ENCODE measurements around the gene CHRNB2. TPM values are rescaled to one million over a fixed set of nuclear protein-coding genes. Genes with fewer than 3 reads are reported as not detected.

CHRNB2 gene
- polyA plus RNA-seq, 1 donor from 2014 or later, result 0.04 TPM

DNA sequence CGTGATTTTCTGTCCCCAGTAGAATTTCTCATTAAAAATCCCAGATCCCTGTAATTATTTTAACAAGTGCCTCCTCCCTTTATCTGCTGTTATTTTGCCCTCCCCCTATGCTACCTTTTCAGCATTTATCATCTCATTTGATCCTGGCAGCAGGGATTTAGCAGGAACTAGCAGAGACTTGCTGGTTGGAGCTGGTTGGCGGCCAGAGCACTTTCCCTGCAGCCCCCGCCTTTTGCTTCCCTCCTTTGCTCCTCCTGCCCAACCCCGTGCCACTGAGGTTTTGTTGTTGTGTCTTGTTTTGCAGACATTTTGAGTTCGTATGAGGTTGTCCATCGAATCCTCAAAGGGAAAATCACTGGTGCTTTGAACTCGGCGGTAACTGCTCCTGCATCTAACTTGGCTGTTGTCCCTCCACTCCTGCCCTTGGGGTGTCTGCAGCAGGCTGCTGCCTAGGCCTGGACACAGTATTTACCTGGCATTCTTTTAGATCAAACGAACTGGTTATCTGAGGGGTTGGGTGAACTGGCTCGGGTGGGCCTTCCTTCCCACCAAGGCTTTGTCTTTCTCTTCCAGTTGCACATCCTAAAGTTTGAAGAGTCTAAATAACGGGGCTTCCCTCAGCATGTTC, 20.4 kb upstream of the CHRNB2 start:
- no peak overlapping the region for H3K4me3 Mint-ChIP-seq
- H3K9me3 Mint-ChIP-seq, result no peaks in the 10 kb centered on the region
- peaks cover 3 to 8% (median 4%) of the 10 kb centered on the region in 3 donors for H3K4me1 Mint-ChIP-seq
- H3K27me3 Mint-ChIP-seq, result peaks cover 5% of the 10 kb centered on the region
- H3K36me3 Mint-ChIP-seq, result peaks cover 5% of the 10 kb centered on the region
- H3K27ac Mint-ChIP-seq, result no peak overlapping the region

DNA sequence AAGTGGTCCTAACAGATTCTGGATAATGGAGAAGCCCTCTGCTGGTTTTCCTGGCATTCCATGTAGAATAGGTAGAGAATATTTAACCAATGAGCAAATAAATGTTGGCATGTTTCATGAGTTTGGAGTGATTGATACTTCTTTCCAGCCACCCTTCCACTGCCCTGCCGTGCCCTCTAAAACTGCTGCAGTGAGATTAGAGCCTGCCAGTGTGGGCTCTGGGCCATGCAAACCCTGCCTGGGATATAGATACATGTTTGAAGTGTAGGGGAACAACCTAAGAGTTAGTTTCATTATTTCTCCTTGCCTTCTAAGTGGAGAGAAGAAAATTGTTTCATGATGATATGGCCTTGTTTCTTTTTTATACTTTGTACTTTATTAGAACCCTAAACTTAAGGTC, 19.6 kb upstream of the CHRNB2 start:
- peaks cover 5% of the 10 kb centered on the region for H3K36me3 Mint-ChIP-seq
- H3K9me3 Mint-ChIP-seq, result no peaks in the 10 kb centered on the region
- H3K27ac Mint-ChIP-seq, result peak overlapping the region in 1 of 3 donors; percentile 31
- peaks cover 5% of the 10 kb centered on the region for H3K27me3 Mint-ChIP-seq
- H3K4me3 Mint-ChIP-seq, result no peak overlapping the region
- H3K4me1 Mint-ChIP-seq, result peaks cover 3 to 8% (median 4%) of the 10 kb centered on the region in 3 donors

DNA sequence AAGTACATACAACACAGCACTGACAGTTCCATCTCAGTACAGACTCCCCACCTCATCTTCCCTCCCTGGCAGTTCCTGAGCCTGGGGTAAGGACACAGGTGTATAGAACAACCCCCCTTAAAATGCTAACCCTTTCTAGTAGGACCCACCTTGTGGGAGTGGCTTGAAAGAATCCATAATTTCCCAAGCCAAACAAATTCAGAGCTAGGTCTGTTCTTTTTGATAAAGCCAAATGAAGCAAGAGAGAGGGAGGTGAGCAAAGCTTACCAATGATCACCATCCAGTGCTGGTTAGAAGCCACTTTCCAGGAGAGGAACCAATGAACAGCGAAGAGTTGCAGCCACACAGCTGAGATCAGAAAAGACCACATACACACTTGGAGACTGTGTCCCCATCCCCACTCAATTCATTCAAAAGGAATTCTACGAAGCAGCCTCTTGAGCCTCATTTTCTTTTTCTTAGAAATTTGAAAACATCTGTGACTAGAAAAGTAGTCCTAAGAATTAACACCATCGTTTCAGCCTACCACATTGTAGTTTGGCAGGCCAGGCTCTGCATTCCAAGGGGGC, 18.3 kb upstream of the CHRNB2 start:
- Mint-ChIP-seq H3K27me3 (no peaks in the 10 kb centered on the region), H3K36me3 (peaks cover 5% of the 10 kb centered on the region), H3K4me3 (peak overlapping the region in 1 of 4 donors; percentile 13), H3K4me1 (peaks cover 3 to 8% (median 4%) of the 10 kb centered on the region in 3 donors), H3K27ac (no peak overlapping the region), H3K9me3 (no peaks in the 10 kb centered on the region)

DNA sequence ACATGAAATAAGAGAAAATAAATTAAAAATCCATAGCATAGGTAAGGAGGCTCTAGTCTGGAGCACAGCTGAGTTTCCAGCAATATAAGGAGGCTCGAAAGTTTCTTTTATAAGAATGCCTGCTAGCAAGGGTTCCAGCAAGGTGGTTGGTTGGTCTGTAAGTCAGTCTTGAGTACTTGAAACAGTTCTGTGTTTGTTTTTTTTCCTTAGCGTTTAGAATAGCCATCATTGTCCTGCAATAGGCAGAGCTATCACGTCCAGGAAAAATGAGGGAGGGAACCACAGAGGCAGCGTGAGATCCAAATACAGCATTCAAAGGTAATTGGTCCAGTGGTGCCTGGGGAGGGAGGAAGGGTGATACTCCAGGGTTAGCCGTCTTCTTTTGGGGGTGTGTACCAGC, 17.5 kb upstream of the CHRNB2 start:
- Mint-ChIP-seq H3K27me3 (no peaks in the 10 kb centered on the region), H3K36me3 (peaks cover 2% of the 10 kb centered on the region), H3K9me3 (no peaks in the 10 kb centered on the region), H3K27ac (peak overlapping the region in 1 of 3 donors; percentile 86), H3K4me3 (no peak overlapping the region), H3K4me1 (peaks cover 3 to 8% (median 5%) of the 10 kb centered on the region in 3 donors)

DNA sequence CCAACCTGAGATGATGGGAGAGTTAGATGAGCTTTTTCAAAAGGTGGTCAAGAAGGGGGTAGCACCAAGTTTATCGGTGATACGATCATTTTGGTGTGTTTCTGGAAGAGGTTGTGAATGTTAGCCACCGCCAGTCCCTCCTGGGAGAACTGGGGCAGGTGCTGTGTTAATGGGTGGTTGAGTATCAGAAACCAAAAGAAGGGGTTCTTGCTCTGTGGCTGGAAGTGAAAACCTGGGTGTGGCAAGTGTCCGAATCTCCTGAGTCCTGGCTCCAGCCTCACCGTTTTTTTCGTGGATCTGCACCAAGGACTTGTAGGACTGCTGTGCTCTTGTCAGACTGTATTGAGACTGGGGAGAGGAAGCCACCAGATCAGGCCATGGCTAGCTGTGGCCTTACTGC, 16.9 kb upstream of the CHRNB2 start:
- Mint-ChIP-seq H3K27me3 (no peaks in the 10 kb centered on the region), H3K36me3 (peaks cover 2% of the 10 kb centered on the region), H3K4me3 (peak overlapping the region in 1 of 4 donors; percentile 85), H3K4me1 (peaks cover 3 to 8% (median 6%) of the 10 kb centered on the region in 3 donors), H3K9me3 (no peaks in the 10 kb centered on the region), H3K27ac (peak overlapping the region in 2 of 3 donors; percentile 47 to 86)

DNA sequence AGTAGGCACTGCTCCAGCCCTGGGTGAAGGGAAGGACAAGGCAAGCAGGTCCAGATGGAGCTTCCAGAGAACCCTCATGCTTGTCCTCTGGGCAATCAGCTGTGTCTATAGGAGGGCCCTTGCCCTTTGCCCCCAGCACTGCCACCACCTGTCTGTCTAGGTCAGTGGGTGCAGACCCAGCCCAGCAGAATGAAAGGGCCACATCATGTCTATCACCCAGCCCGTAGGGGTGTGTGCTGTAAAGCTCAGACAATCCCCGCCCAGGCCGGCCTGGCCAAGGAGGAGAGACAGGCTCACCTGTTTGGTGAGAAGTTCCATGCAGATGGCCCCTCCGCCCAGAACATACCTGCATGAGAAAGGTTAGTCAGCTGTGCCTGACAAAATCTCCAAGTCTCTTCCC, 16.1 kb upstream of the CHRNB2 start:
- Mint-ChIP-seq H3K4me1 (peaks cover 6 to 11% (median 9%) of the 10 kb centered on the region in 3 donors), H3K9me3 (no peaks in the 10 kb centered on the region), H3K36me3 (peaks cover 2% of the 10 kb centered on the region), H3K27me3 (no peaks in the 10 kb centered on the region), H3K4me3 (no peak overlapping the region), H3K27ac (no peak overlapping the region)

DNA sequence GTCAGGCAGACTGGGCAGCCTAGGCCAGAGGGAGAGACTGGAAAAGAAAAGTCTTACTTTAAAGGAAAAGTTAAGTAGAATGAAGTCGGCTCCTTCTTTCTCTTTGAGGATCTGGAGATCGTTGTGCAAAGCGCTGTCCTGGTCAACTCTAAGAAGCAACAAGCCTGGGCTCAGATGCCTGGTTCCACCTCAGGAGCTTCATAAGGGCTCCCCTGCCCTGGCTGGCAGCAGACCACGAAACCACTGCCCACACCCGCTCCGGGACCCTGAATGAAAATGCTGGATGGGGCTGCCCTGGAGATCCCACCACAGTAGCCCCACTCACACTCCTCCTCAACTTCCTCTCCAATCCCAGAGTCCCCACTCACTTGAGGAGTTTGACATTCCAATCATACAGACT, 15.5 kb upstream of the CHRNB2 start:
- H3K4me3 Mint-ChIP-seq, result no peak overlapping the region
- no peaks in the 10 kb centered on the region for H3K27me3 Mint-ChIP-seq

DNA sequence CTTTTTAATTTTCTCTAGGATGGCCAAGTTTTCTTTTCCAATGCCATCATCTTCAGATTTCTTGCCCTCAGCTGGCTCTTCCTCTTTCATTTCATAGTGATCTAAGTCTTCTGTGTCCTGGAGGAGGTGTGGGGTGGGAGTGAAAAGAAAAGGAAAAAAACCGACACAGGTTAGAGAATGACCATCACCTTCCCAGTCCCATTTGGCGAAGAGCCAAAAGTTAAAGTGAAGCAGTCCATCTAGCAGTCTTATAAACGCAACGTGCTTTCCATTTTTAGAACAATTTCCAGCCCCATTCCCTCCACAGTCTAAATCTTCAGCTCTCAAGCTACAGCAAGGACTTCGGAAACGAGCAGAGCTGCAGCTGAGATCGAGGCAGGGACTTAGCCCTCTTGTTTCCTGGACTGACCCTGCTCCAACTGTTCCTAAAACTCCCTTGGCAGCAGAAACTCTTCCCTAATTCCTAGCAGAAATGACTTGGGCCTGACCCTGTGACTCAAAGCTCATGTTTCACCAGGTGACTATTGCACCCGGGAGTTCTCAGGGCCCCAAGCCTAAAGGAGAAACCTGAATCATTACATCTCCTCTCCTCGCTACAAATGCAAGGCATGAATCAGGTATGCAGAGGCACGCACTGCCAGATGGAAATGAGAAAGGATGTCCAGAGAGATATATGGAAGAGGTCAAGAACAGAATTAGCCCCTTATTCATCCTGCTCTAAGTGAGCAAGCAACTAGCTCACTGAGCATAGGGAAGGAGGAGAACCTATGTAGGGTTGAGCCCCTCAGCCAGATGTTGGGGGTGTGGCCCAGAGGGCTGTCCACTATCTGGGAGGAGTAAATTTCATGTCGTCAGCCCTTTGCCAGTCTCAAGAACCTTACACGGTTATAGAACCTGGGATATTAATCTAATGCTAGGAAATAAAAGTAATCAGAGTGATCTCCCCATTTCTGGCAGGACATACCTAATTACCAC, 14.2 kb upstream of the CHRNB2 start:
- Mint-ChIP-seq H3K9me3 (no peaks in the 10 kb centered on the region), H3K36me3 (no peaks in the 10 kb centered on the region), H3K4me1 (peaks cover 13 to 22% (median 22%) of the 10 kb centered on the region in 3 donors), H3K27me3 (no peaks in the 10 kb centered on the region), H3K27ac (no peak overlapping the region), H3K4me3 (peak overlapping the region in 2 of 4 donors; percentile 1 to 39)

More for the DNA sequence above, 15.5 kb upstream of the CHRNB2 start:
- Mint-ChIP-seq H3K4me1 (peaks cover 4 to 14% (median 14%) of the 10 kb centered on the region in 3 donors), H3K27ac (no peak overlapping the region), H3K9me3 (no peaks in the 10 kb centered on the region), H3K36me3 (peaks cover 2% of the 10 kb centered on the region)

DNA sequence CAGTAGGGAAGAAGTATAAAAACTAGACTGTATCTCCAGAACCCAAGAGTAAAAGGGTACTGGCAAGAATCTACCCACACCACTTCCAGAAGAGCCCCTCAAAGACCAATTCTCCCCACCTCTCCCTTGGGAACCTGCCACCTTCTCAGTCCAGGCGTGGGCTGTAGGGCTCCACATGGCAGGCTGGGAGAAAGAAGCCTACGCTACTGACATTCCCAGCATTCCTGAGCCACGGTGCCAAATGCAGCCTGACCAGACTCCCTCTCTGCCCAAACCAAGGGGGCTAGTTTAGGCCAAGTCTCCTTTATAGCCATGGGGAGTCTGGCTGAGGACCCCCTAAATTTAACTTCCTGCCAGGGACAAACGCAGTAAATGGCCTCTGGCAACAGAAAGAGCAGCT, 11.2 kb upstream of the CHRNB2 start:
- Mint-ChIP-seq H3K9me3 (no peaks in the 10 kb centered on the region), H3K27ac (peak overlapping the region; percentile 21 to 93 (median 84)), H3K4me3 (peak overlapping the region in 3 of 4 donors; percentile 43 to 93 (median 90)), H3K4me1 (peaks cover 21 to 22% (median 21%) of the 10 kb centered on the region in 3 donors), H3K27me3 (no peaks in the 10 kb centered on the region), H3K36me3 (peaks cover 1% of the 10 kb centered on the region)

DNA sequence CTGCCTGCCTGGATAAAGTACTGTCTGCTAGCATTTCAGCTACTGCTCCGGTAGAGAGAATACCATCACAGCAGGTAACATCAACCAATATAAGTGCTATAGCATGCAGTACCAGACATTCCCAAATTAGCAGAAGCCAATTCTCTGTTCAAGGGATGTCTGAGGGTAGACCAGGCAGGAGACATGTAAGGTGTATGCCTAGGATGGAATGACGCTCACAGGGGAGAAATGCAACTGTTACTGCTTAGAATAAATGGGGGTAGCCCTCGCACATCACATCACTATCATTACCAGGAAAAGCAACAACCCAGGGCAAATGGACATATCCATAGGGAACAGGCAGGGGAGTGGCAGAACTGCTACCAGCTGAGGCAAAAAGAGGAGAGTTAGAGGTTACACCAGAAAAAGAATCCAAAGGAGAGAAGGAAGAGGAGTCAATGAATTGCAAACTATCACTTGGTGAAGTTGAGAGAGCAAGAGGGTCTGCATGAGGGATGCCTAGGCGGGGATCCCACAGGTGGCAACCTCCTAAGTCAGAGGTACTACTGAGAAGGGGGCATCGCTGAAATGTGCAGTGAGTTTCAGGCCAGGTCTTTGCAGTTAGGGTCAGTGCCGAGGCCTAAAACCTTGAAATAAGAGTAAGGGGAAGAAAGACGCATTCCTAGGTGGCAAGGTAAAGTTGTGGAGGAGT, 10.2 kb upstream of the CHRNB2 start:
- Mint-ChIP-seq H3K4me3 (peak overlapping the region; percentile 87 to 93 (median 90)), H3K36me3 (peaks cover 1% of the 10 kb centered on the region), H3K27ac (peak overlapping the region; percentile 75 to 92 (median 81)), H3K27me3 (no peaks in the 10 kb centered on the region), H3K9me3 (no peaks in the 10 kb centered on the region), H3K4me1 (peaks cover 21 to 22% (median 21%) of the 10 kb centered on the region in 3 donors)

DNA sequence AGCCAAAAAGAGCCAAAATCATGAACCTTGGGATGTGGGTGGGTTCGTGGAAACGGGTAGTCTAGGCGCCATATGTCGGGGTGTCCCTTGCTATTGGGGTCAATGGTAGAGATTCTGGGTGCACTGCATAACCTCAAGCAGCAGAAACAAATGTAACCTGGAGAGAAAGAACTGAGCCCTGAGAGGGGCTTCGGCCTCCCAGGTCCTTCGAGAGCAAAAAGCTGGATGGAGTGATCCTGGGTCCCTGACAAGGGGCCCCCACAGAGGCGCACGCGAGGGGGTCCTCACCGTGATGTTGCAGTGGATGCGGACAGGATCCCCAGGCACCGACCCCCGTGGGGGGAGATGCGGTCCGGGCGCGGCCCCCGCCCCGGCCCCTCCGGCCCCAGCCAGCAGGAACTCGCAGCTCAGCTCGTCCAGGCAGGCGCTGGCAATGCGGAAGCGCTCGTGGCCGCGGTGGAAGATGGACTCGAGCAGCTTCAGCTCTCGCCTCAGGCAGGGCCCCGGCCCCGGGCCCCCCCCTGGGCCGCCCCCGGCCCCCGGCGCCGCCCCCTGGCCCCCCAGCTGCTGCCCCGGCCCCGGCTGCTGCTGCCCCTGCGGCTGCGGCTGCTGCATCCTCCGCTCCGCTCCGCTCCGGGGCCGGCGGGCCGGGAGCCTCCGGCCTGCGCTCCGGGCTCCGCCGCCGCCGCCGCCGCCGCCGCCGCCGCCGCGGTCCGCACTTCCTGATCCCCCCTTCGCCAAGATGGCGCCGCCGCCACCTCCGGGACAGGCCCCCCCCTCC, 9.4 kb upstream of the CHRNB2 start, which contains the start of gene UBE2Q1:
Gene UBE2Q1 (minus strand): TSS at position 724 of the 781 bp plus-strand sequence. CDS start 109 bp downstream, at position 615.
- H3K4me1 Mint-ChIP-seq, result peaks cover 21 to 22% (median 21%) of the 10 kb centered on the region in 3 donors
- H3K27me3 Mint-ChIP-seq, result no peaks in the 10 kb centered on the region
- peak within 1 kb of the TSS; percentile 92 to 98 (median 97) for H3K4me3 Mint-ChIP-seq
- peak within 1 kb of the TSS; percentile 94 to 98 (median 97) for H3K27ac Mint-ChIP-seq
- peaks cover 1% of the 10 kb centered on the region for H3K36me3 Mint-ChIP-seq
- no peaks in the 10 kb centered on the region for H3K9me3 Mint-ChIP-seq

DNA sequence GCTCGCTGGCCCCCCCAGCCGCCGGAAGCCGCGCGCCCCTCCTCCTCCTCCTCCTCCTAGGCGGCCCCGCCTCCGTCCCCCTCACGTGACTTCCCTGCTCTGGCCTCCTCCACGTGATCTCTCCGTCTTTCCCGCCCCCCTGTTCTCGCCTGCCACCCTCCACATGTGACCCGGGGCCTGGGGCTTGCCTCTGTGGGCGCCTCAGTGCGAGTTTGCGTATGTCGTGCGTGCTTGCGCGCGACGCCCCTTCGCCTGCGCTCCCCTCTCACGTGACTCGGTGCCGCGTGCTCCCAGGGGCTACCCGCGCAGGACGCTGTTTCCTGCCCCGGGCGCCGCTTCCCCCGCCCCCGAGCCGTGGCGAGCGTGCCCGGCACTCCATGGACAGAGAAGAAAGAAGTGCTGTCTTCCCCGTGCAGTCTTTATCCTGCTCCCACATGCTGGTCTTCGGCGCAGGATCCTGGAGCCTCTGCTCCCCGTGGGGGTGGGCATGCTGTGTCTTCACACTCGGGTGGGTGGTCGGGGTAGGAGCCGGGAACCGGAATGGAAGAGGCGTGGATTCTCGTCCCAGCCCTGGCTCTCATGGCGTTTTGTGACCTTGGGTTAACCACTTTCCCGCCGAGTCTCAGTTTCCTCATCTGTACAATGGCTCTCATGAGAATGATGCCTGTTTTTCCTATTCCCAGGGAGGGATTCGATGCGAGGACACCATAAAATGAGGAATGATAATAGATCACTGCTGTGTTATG, 8.7 kb upstream of the CHRNB2 start:
- Mint-ChIP-seq H3K9me3 (no peaks in the 10 kb centered on the region), H3K27me3 (no peaks in the 10 kb centered on the region), H3K27ac (peak overlapping the region; percentile 94 to 98 (median 97)), H3K36me3 (peaks cover 1% of the 10 kb centered on the region), H3K4me1 (peaks cover 21 to 22% (median 21%) of the 10 kb centered on the region in 3 donors), H3K4me3 (peak overlapping the region; percentile 92 to 98 (median 97))

DNA sequence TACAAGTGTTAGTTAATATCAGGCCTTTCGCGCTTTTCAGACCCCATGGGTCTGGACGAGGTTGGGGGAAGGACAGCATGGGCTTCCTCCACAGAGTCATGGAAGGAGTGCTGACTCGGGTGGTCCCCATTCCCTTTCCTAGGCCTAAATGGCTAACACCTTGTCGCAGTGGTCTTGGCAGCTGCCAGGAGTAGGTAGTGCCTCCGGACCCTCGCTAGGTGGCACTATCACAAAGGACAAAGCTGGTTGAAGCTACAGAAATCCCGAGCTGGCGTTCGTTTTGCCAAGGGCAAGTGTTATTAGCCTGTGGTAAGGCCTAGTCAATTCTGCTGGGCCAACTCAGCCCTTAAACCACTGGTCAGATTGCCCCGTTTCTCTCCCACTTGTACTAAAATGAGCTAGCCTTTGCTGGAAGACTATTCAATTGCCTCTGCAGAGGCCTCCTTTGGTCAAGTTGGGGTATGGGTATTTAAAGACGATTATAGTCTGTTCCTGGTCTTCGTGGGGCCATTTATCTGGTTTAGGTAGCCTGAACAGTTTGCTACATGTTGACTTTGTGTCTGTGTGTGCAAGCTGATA, 8.0 kb upstream of the CHRNB2 start:
- no peaks in the 10 kb centered on the region for H3K27me3 Mint-ChIP-seq
- H3K4me1 Mint-ChIP-seq, result peaks cover 21 to 22% (median 21%) of the 10 kb centered on the region in 3 donors
- peaks cover 1% of the 10 kb centered on the region for H3K36me3 Mint-ChIP-seq
- H3K27ac Mint-ChIP-seq, result peak overlapping the region; percentile 94 to 98 (median 97)
- H3K4me3 Mint-ChIP-seq, result peak overlapping the region; percentile 92 to 98 (median 97)
- no peaks in the 10 kb centered on the region for H3K9me3 Mint-ChIP-seq
